NCI-H69 (cell line): ENCODE data around the gene SFXN5.

Source experiments
- DNase-seq: peaks from one replicate; lab custom pipeline; 2025; lab: John Stamatoyannopoulos, UW

Gene SFXN5

GRCh38 chr2:72897785-72898584 is 173.5 kb downstream of the SFXN5 start:
- peak; percentile 74 for DNase-seq

DNA sequence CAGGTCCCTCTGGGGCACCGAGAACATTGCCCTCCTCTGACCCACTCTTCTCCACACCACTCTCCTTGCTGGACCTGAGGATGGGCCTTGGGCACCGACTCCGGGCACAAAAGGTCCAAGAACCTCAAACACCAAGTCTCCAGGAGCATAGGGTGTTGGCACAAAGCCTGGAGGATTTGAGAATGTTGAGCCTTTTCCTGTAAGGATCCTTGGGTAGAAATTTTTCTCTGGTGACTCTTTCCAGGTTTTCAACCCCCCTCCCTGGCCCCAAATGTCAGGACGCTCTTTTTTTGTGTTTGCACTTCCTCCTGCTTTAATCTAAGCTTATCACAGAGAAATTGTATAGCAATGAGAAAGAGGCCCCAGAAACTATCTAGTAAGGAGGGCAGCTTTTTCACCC is 175.1 kb downstream of the SFXN5 start:
- DNase-seq, result no peak

GRCh38 chr2:72895759-72896281 is 175.7 kb downstream of the SFXN5 start:
- no peak for DNase-seq

- no peak for DNase-seq
Measured at GRCh38 chr2:72895154-72895553, 176.4 kb downstream of the SFXN5 start.

DNA sequence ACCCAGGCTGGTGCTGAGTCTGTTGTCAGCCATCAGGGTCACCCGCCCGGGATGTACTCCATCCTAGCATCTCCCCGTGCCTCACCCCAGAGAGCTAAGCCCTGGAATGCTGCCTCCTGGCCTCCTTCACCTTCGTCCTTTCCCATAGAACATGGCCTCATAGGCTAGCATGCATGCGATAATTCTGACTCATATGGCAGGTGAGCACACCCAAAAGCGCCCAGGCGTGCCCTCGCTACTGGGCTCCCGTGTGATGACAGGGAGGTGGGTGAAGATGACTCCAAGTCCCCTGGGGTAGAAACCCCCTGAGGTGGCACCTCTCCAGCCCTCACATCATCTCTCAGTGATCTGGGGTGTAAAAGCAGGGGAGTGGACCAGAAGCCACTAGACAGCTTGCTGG is 177.0 kb downstream of the SFXN5 start:
- no peak for DNase-seq

DNA sequence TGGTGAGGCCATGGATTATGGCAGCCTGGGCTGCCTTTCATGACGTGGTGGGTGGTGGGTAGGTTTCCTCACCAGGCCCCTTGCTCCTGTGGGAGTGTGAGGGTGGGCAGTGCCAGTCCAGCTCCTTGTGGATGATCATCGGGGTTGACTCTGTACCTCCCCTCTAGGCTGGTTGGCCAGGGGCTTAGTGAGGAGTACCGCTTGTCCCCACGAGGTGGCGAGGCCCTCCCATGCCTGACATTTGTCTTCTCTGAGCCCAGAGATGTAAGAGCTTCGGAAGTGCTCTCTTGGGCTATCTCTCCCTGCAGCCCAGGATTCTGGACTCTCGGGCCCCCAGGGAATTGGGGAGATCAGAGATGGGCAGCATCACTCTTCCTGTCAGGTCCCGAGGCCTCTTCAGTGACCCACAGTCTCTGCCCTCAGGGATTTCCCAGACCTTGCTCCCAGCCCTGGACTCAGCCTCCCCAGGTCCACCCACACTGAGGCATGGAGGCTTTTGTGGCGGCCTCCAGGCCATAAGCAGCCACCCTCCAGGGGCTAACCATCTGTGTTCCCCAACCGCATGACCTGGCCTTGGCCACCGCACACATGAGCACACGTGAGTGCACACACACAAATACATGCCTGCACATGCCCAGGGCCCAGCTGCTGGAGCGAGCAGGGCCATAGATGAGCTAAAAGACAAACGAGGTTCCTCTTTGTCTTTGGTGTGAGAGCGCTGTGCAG is 177.8 kb downstream of the SFXN5 start:
- peak; percentile 66 for DNase-seq

DNA sequence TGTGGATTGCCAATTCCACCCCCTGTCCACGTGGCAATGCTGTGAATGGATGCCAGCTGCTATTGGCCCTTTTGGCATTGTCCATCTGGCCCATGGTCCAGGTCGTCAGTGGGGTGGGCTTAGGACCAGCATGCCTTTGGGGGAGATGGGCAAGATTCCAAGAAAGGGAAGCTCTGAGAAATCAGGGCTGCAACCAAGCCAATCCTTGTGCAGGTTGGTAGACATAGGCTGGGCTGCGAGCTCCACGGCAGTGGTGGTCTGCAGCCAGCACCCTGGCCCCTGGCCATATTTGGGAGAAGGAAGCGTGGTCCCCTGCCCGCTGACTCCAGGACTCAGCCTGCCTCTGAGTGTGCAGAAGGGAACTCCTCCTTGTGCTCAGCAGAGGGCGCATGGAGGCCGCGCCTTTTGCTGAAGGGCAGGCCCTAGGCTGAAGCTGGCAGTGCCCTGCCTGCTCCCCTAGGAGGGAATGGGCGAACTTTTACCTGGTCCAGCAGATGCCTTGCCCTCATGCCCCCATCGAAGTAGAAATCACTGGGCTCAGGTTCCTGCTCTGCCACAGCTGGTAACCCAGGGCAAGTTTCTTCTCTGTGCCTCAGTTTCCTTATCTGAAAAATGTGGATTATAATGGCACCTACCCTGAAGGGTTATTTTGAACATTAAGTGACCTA is 178.9 kb downstream of the SFXN5 start:
- peak; percentile 69 for DNase-seq
